ENCODE results near the gene ZNF524.

DNA sequence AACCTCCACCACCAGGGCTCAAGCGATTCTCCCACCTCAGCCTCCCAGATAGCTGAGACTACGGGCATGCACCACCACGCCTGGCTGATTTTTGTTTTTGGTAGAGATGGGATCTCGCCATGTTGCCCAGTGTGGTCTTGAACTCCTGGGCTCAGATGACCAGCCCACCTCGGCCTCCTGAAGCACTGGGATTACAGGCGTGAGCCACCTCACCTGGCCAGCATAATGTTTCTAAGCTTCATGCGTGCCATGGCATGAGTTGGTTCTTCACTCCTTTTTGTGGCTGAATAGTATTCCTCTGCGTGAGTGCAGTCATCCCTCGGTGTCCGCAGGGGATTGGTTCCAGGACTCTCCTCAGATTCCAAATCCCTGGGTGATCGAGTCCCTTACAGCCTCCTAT, 15.2 kb upstream of the ZNF524 start:
- TF ChIP-seq CTCF (IDR thresholded peaks at IDR 0.05; ENCODE audit: borderline replicate concordance, extremely low read depth, low read length, poor library complexity, severe bottlenecking): no peak
- no peak for TF ChIP-seq EZH2 (IDR thresholded peaks at IDR 0.05; ENCODE audit: borderline replicate concordance, low read depth, low read length, severe bottlenecking)

Measured in DND-41 (cell line).